Breast epithelium (tissue), 3 donors: ENCODE data around the gene FTSJ3.

Experiments
- CTCF ChIP-seq, 3 donors: fragments of 450-650 bp; IDR thresholded peaks; one replicate each; pipeline ENCODE4 v1.5.1; 2016 to 2017; ENCODE audit warnings: antibody characterized with exemption in 3 of 3, mild to moderate bottlenecking in 3 of 3, moderate library complexity in 3 of 3
- POLR2A ChIP-seq: fragments of 450-650 bp; IDR thresholded peaks from one replicate; pipeline ENCODE4 v1.6.1; 2016; ENCODE audit warnings: antibody characterized with exemption, mild to moderate bottlenecking, moderate library complexity

GRCh38 chr17:63832455-63832854, 5.0 kb upstream of the FTSJ3 start:
- TF ChIP-seq POLR2A: no peak
- no peak for TF ChIP-seq CTCF (IDR thresholded peaks at IDR 0.05)
